GM12891 (cell line): ENCODE results near the gene NBAS.

Experiments used
- DNase-seq: peaks from one replicate; pipeline ENCODE4 v3.0.0; 2011; ENCODE audit warnings: low spot score; ENCODE audit not compliant: insufficient read length
- FAIRE-seq: peaks from 2 replicates; lab custom pipeline; 2011; peaks lifted over from hg19 to GRCh38; lab: Jason Lieb, UNC
- PAX5 ChIP-seq: IDR thresholded peaks from 2 replicates; pipeline ENCODE4 v1.6.1; 2011; ENCODE audit warnings: low read length, moderate library complexity, mild to moderate bottlenecking; ENCODE audit not compliant: insufficient read depth, severe bottlenecking
- POLR2A ChIP-seq: IDR thresholded peaks from 2 replicates; pipeline ENCODE4 v1.6.1; 2011; ENCODE audit warnings: low read depth, low read length, control low read depth
- POLR2AphosphoS5 ChIP-seq: IDR thresholded peaks from 2 replicates; pipeline ENCODE4 v1.6.1; 2011; ENCODE audit warnings: low read depth, low read length, control low read depth
- POU2F2 ChIP-seq: IDR thresholded peaks from 2 replicates; pipeline ENCODE4 v1.6.1; 2011; ENCODE audit warnings: low read depth, mild to moderate bottlenecking, control low read depth, low read length, moderate library complexity
- SPI1 ChIP-seq: IDR thresholded peaks from 2 replicates; pipeline ENCODE4 v1.6.1; 2011; ENCODE audit warnings: low read depth, low read length, control low read depth
- TAF1 ChIP-seq: IDR thresholded peaks from 2 replicates; pipeline ENCODE4 v1.6.1; 2011; ENCODE audit warnings: low read depth, low read length, control low read depth

NBAS gene

DNA sequence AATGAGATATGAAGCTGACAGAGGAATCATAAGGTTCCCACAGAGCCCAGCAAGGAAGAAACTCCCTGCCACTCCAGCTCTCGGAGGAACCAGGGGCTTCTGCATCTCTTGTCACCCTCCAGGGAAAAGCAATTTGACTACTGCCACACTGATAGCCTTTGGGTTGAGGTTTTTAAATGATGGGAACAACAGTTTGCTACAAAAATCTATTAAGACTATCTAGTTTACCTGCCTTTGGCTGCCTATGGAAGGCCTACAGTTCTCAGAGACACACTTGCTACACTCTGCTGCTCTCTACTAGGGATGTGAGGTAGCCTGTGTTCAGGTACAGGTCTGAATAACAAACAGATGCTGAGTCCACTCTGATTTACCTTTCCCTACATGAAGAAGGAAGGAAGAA, 161.9 kb downstream of the NBAS start:
- no peak for FAIRE-seq
- no peak for DNase-seq
- TF ChIP-seq TAF1 = no peak
- TF ChIP-seq POU2F2 = no peak
- TF ChIP-seq SPI1 = no peak
- no peak for TF ChIP-seq POLR2AphosphoS5
- TF ChIP-seq PAX5 = no peak
- no peak for TF ChIP-seq POLR2A

DNA sequence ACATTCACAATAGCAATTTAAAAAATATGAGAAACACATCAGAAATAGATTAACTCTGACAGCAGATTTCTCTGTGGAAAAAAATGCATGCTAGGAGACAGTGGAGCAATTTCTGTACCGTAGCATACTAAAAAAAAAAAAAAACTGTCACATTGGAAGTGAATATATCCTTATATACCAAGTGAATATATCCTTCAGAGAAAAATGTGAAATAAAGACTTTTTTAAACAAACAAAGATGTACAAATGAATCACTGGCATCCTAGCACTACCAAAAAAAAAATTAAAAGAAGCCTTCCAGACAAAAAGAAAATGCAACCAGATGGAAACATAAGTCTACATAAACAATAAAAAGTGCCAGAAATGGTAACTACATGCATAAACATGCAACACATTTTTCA, 169.4 kb downstream of the NBAS start:
- FAIRE-seq = no peak
- DNase-seq = no peak
- no peak for TF ChIP-seq POLR2AphosphoS5
- no peak for TF ChIP-seq SPI1
- TF ChIP-seq POLR2A = no peak

GRCh38 chr2:15389895-15390294, 171.2 kb downstream of the NBAS start:
- no peak for DNase-seq
- FAIRE-seq = no peak
- TF ChIP-seq POLR2A (no peak), POLR2AphosphoS5 (no peak)

GRCh38 chr2:15389326-15389700, 171.8 kb downstream of the NBAS start:
- no peak for TF ChIP-seq POLR2AphosphoS5
- TF ChIP-seq SPI1 = no peak
- DNase-seq (no peak), FAIRE-seq (no peak)

DNA sequence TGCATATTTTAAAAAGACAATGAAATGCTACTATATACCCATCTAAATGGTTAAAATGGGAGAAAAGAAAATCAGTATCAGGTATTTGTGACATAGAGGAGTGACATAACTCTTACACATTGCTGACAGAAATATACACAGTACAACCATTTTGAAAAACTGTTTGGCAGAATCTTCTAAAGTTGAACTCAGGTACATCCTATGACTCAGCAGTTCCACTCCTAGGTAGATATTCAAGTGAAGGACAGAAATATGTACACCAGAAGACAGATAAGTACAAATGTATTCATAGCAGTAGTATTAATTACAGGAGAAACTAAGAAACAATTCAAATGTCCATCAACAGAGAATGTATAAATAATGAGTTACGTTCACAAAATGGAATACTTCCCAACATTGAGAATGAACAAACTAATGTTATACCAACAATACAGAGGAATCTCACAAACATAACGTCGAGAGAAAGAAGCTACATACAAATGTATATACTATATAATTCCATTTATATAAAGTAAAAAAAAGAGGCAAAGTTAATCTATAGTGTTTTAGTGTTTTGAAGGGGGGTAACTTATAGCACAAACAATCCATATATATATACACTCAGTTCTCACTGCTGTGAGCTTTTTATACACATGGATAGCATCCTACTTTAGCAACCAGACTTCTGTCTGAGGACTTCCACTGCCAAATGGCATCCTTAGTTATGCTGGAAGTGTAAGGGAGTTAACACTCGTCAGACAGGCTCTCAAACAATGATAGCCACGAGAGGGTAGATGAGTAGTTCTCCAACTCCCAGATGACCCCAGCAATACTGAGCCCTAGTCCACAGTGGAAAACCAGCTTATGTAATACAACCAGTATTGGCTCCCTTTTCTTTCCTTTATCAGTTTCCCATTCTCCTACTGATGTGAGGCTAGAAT, 172.5 kb downstream of the NBAS start:
- TF ChIP-seq POLR2AphosphoS5 = no peak
- TF ChIP-seq PAX5 = no peak
- no peak for TF ChIP-seq SPI1
- no peak for TF ChIP-seq POLR2A
- no peak for TF ChIP-seq POU2F2
- no peak for TF ChIP-seq TAF1
- FAIRE-seq (no peak), DNase-seq (no peak)

DNA sequence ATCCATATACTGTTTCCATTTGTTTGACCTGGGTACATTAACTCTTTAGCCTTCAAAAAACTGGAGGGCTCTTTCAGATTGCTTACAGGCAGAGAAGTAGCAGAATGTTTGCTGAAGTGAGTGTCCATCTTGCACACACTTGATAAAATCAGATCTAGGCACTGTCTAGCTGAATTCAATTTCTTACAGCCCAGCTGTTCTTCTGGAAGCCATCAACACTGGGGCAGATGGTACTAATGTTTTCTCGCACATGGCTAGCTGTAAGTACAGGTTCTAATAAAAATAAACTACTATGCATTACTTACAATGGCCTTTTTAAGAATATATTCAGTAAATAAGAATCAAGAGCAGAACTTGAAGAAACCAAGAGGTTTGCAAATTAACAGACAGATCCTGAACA, 175.9 kb downstream of the NBAS start:
- no peak for TF ChIP-seq POLR2AphosphoS5
- FAIRE-seq = no peak
- no peak for DNase-seq

DNA sequence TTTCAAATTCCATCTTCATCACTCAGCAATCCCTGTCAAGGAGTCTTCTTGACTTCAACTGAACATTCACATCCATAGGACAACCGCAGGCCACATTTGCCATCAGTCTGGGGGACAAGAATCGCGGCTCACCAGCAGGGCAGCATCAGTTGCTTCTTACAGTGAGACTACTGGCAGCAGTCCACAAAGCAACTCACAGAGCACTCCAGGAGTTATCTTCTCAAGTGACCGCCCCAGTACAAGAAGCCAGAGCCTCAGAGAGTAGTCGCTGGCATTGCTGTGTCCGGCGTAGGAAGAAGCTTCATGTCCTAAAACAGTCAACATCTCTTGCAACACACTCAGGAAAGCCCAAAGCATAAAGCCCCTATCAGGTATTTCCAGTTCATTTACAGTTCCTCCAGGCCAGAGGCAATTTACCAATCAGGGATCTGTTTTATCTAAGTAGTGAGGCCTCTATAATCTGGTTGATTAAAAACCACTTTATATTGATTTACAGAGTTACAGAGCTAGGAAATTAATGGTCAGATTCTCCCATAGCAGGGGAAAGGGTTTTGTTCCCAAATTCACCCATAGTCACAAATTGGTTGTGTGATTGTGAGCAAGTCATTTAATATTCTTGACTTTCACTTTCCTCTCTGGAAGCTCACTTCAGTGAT, 177.3 kb downstream of the NBAS start:
- DNase-seq (no peak), FAIRE-seq (no peak)
- no peak for TF ChIP-seq POLR2A
- no peak for TF ChIP-seq TAF1
- TF ChIP-seq SPI1 = no peak
- no peak for TF ChIP-seq PAX5
- no peak for TF ChIP-seq POU2F2
- TF ChIP-seq POLR2AphosphoS5 = no peak

GRCh38 chr2:15378148-15378908, 182.8 kb downstream of the NBAS start:
- TF ChIP-seq POLR2AphosphoS5 = no peak
- TF ChIP-seq POLR2A = no peak
- TF ChIP-seq PAX5 = no peak
- TF ChIP-seq POU2F2 = no peak
- no peak for TF ChIP-seq SPI1
- TF ChIP-seq TAF1 = no peak
- peak; percentile 65 for FAIRE-seq

GRCh38 chr2:15377202-15377601, 183.9 kb downstream of the NBAS start:
- TF ChIP-seq TAF1 (no peak), POLR2A (no peak), SPI1 (no peak), POU2F2 (no peak), PAX5 (no peak), POLR2AphosphoS5 (no peak)
- FAIRE-seq (no peak), DNase-seq (no peak)

More at GRCh38 chr2:15378148-15378908, 182.8 kb downstream of the NBAS start:
- no peak for DNase-seq

DNA sequence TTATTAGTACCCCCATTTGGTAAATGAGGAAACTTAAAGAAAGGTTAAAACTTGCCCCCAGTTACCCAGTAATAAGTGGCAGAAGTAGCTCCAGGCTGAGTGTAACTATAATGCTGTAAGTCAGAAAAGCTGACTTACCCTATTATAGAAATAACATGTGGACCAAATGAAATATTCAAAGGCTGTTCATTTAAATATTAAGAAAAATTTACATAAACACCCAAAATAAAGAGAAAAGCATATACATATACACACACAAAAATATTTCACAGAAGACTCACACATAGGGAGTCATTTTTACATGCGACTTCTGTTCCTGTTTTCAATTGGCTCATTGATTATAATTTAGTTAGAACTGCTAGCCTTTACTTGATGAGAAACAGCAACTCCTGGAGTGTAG, 189.1 kb downstream of the NBAS start:
- TF ChIP-seq TAF1 (no peak), SPI1 (no peak), PAX5 (no peak), POLR2AphosphoS5 (no peak)
- FAIRE-seq = no peak

More for the DNA sequence above, 189.1 kb downstream of the NBAS start:
- no peak for DNase-seq
